Testis (tissue), 2 donors: ENCODE data around the gene GREB1.

ENCODE experiments used
- POLR2A ChIP-seq: fragments of 450-650 bp; IDR thresholded peaks from one replicate; pipeline ENCODE4 v1.6.1; 2017; ENCODE audit warnings: antibody characterized with exemption, mild to moderate bottlenecking, moderate library complexity
- TF ChIP-seq, protein P1 (sequence below), 3 experiments: fragments of 450-650 bp in 2 of 3; fragments of 200-600 bp in 1 of 3; sonication (generic) in 1 of 3; IDR thresholded peaks; one replicate each; pipeline ENCODE4 v1.5.1; 2016 to 2019; ENCODE audit warnings: antibody characterized with exemption in 3 of 3, mild to moderate bottlenecking in 2 of 3, moderate library complexity in 1 of 3

DNA sequence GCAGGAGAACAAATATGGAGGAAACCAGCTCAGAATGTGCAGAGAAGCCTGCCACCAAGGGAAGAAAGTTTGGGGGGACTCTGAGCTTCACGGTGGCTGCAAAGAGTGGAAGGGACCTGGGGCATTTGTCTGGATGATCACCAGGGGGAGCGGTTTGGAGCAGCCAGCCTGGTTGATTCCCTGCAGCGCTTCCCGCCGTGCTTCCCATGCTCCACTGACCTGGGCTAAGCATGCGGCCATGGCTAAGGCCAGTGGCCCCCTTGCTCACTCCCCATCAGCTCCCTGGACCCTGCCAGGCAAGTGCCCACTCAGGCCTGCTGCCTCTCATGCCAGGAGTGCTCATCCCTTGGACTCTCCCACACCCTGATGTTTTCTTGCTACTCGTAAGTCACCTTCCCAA lies 109.1 kb downstream of the GREB1 start:
- TF ChIP-seq, protein P1, sequence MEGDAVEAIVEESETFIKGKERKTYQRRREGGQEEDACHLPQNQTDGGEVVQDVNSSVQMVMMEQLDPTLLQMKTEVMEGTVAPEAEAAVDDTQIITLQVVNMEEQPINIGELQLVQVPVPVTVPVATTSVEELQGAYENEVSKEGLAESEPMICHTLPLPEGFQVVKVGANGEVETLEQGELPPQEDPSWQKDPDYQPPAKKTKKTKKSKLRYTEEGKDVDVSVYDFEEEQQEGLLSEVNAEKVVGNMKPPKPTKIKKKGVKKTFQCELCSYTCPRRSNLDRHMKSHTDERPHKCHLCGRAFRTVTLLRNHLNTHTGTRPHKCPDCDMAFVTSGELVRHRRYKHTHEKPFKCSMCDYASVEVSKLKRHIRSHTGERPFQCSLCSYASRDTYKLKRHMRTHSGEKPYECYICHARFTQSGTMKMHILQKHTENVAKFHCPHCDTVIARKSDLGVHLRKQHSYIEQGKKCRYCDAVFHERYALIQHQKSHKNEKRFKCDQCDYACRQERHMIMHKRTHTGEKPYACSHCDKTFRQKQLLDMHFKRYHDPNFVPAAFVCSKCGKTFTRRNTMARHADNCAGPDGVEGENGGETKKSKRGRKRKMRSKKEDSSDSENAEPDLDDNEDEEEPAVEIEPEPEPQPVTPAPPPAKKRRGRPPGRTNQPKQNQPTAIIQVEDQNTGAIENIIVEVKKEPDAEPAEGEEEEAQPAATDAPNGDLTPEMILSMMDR (IDR thresholded peaks at IDR 0.05), result no peak
- TF ChIP-seq POLR2A, result no peak
